Measurements from ENCODE around the gene CA10. TPM values are rescaled to one million over a fixed set of nuclear protein-coding genes. Genes with fewer than 3 reads are reported as not detected.

The CA10 gene
- total RNA-seq, 2 donors from 2014 or later: 0.22 to 0.37 TPM

DNA sequence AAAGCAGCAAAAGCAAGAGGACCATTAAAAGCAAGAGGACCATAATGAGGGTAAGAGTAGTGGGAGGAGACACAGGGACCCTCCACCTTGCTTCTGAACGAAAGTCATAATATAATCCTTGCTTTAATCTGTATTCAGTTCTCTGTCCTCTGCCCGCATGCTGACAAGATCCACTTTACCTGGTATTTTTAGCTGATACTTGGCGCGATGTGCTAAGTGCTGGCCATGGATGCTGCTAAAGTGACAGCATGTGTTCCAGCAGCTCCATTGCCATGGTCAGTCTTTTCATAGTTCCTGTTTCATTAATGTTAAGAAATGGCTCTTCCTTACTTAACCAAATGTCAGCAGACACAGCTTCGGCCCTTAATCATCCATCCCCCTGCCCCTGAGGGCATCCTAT lies 86.8 kb downstream of the CA10 start:
- H3K27ac Mint-ChIP-seq: no peak overlapping the region
- H3K27me3 Mint-ChIP-seq (ENCODE audit: insufficient read depth): peaks cover 4% of the 10 kb centered on the region
- Histone ChIP-seq H3K4me1 (ENCODE audit: control insufficient read depth, insufficient read depth, low read length) (no peaks in the 10 kb centered on the region), H3K9ac (ENCODE audit: extremely low read depth, low read length, poor library complexity, severe bottlenecking) (no peak overlapping the region), H3K4me3 (ENCODE audit: low read length) (no peak overlapping the region), H3K27me3 (ENCODE audit: control insufficient read depth, insufficient read depth, low read length, poor library complexity, severe bottlenecking) (no peaks in the 10 kb centered on the region), H3K27ac (ENCODE audit: low read depth, low read length) (no peak overlapping the region), H3K9me3 (ENCODE audit: control insufficient read depth, low read length) (peaks cover 23% of the 10 kb centered on the region), H3K36me3 (ENCODE audit: control insufficient read depth, insufficient read depth, low read length) (no peaks in the 10 kb centered on the region)
- H3K4me3 Mint-ChIP-seq: no peak overlapping the region
- WGBS, 2 experiments (ENCODE audit: insufficient coverage in 1 of 2, insufficient read length in 1 of 2): 75 to 85% methylated on average over 4 to 5 of the region's 5 CpGs
- H3K36me3 Mint-ChIP-seq (ENCODE audit: low read depth): no peaks in the 10 kb centered on the region
- TF ChIP-seq, protein P1, sequence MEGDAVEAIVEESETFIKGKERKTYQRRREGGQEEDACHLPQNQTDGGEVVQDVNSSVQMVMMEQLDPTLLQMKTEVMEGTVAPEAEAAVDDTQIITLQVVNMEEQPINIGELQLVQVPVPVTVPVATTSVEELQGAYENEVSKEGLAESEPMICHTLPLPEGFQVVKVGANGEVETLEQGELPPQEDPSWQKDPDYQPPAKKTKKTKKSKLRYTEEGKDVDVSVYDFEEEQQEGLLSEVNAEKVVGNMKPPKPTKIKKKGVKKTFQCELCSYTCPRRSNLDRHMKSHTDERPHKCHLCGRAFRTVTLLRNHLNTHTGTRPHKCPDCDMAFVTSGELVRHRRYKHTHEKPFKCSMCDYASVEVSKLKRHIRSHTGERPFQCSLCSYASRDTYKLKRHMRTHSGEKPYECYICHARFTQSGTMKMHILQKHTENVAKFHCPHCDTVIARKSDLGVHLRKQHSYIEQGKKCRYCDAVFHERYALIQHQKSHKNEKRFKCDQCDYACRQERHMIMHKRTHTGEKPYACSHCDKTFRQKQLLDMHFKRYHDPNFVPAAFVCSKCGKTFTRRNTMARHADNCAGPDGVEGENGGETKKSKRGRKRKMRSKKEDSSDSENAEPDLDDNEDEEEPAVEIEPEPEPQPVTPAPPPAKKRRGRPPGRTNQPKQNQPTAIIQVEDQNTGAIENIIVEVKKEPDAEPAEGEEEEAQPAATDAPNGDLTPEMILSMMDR (conservative IDR thresholded peaks at IDR 0.05): no peak
- peaks cover 17% of the 10 kb centered on the region for H3K9me3 Mint-ChIP-seq
- no peaks in the 10 kb centered on the region for H3K4me1 Mint-ChIP-seq
- no peak for DNase-seq

DNA sequence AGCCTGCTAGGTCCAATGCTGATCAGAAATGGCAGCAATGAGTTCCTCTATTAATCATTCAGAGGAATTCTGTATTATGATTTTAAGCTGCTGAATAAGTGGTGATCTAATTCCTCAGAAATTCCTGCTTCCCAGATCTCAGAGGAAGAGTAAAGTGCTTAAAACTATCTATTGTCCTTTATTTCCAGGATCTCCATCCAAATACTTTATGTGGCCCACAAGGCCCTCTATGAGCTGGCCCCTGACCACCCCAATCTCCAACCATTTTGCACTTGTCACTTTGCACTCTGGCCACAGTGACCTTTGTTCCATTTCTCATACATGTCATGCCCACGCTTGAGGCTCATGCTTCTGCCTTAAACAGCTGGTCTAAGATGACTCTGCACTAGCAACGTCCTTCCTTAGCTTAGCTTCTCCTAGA lies 93.7 kb downstream of the CA10 start:
- Histone ChIP-seq H3K27ac (ENCODE audit: low read depth, low read length) (no peak overlapping the region), H3K4me1 (ENCODE audit: control insufficient read depth, insufficient read depth, low read length) (no peaks in the 10 kb centered on the region), H3K9me3 (ENCODE audit: control insufficient read depth, low read length) (peaks cover 53% of the 10 kb centered on the region), H3K4me3 (ENCODE audit: low read length) (no peak overlapping the region), H3K9ac (ENCODE audit: extremely low read depth, low read length, poor library complexity, severe bottlenecking) (no peak overlapping the region), H3K36me3 (ENCODE audit: control insufficient read depth, insufficient read depth, low read length) (no peaks in the 10 kb centered on the region), H3K27me3 (ENCODE audit: control insufficient read depth, insufficient read depth, low read length, poor library complexity, severe bottlenecking) (no peaks in the 10 kb centered on the region)
- H3K4me1 Mint-ChIP-seq: no peaks in the 10 kb centered on the region
- no peaks in the 10 kb centered on the region for H3K36me3 Mint-ChIP-seq (ENCODE audit: low read depth)
- no peak for DNase-seq
- H3K9me3 Mint-ChIP-seq: peaks cover 23% of the 10 kb centered on the region
- WGBS, 2 experiments (ENCODE audit: insufficient coverage in 1 of 2, insufficient read length in 1 of 2): 58 to 65% methylated on average over 2 of the region's 2 CpGs
- no peak overlapping the region for H3K27ac Mint-ChIP-seq
- H3K4me3 Mint-ChIP-seq: no peak overlapping the region
- H3K27me3 Mint-ChIP-seq (ENCODE audit: insufficient read depth): peaks cover 2% of the 10 kb centered on the region
- TF ChIP-seq, protein P1 (conservative IDR thresholded peaks at IDR 0.05): no peak

DNA sequence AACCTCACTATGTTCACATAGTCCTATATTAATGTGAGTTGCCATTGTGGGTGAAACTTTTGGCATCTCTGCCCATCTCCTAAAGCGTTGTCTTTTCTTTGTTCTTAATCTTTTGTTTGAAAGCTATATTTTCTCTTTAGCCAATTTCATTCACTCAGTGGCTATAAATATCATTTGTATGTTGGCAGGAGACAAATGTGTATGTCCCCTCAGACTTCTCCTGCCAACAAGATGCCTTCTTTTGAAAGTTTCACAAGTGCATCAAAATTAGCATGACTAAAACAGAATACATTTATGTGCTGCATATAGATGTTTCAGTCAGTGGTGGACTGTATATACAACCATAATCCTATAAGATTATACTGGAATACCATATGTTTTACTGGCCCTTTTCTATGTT lies 109.0 kb downstream of the CA10 start:
- H3K27ac Mint-ChIP-seq: no peak overlapping the region
- no peak overlapping the region for H3K4me3 ChIP-seq (ENCODE audit: low read length)
- 80% methylated on average over 1 of the region's 1 CpG; no CpG with 5 or more reads in 1 of the 2 experiments for WGBS, 2 experiments (ENCODE audit: insufficient coverage in 1 of 2, insufficient read length in 1 of 2)
- TF ChIP-seq, protein P1 (conservative IDR thresholded peaks at IDR 0.05): no peak
- H3K9ac ChIP-seq (ENCODE audit: extremely low read depth, low read length, poor library complexity, severe bottlenecking): no peak overlapping the region
- no peaks in the 10 kb centered on the region for H3K27me3 ChIP-seq (ENCODE audit: control insufficient read depth, insufficient read depth, low read length, poor library complexity, severe bottlenecking)
- H3K4me3 Mint-ChIP-seq: no peak overlapping the region
- DNase-seq: no peak
- H3K27ac ChIP-seq (ENCODE audit: low read depth, low read length): no peak overlapping the region
- peaks cover 20% of the 10 kb centered on the region for H3K9me3 ChIP-seq (ENCODE audit: control insufficient read depth, low read length)
- no peaks in the 10 kb centered on the region for H3K36me3 ChIP-seq (ENCODE audit: control insufficient read depth, insufficient read depth, low read length)
- H3K4me1 Mint-ChIP-seq: peaks cover 3% of the 10 kb centered on the region
- no peaks in the 10 kb centered on the region for H3K36me3 Mint-ChIP-seq (ENCODE audit: low read depth)
- no peaks in the 10 kb centered on the region for H3K4me1 ChIP-seq (ENCODE audit: control insufficient read depth, insufficient read depth, low read length)
- no peaks in the 10 kb centered on the region for H3K27me3 Mint-ChIP-seq (ENCODE audit: insufficient read depth)
- H3K9me3 Mint-ChIP-seq: peaks cover 23% of the 10 kb centered on the region
